Measurements from ENCODE around the gene TMEM222.
"Not testable (repeated sequence)": the region's sequence is repeated elsewhere in the genome, so short reads cannot be mapped to it uniquely, and the experiment has no call there.

The TMEM222 gene, protein sequence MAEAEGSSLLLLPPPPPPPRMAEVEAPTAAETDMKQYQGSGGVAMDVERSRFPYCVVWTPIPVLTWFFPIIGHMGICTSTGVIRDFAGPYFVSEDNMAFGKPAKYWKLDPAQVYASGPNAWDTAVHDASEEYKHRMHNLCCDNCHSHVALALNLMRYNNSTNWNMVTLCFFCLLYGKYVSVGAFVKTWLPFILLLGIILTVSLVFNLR

DNA sequence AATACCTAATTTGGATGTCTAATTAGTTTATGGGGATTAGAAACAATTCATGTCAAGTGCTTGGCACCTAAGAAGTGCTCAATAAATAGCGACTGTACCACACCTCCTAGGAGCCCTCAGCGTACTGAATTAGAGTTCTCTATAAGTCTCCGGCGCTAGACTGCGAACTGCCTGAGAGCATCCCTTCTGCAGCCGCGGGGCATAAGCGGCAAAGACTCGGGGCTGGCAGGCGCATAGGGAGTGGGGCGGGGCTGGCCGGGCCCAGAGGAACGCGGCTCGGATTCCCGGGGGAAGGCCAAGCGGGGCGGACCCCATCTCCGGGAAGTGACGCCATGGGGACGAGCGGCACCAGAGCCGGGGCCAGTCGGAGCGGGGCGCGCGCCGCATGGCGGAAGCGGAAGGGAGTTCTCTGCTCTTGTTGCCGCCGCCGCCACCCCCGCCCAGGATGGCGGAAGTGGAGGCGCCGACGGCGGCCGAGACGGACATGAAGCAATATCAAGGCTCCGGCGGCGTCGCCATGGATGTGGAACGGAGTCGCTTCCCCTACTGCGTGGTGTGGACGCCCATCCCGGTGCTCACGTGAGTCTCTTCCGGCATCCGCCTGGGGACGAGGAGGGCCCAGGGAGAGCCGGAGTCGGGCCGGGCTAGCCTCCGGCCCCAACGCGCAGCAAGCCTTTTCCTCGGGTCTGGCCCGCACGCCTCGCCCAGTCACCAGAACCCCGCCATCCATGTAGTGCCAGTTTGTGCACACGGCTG, at the start of gene TMEM222:
Gene TMEM222, plus strand, starts transcription at position 351 of the 756 bp plus-strand sequence. Its CDS starts 35 bp downstream, at position 386.
- peak; percentile 97 for DNase-seq
- peak; percentile 99 for ATAC-seq

DNA sequence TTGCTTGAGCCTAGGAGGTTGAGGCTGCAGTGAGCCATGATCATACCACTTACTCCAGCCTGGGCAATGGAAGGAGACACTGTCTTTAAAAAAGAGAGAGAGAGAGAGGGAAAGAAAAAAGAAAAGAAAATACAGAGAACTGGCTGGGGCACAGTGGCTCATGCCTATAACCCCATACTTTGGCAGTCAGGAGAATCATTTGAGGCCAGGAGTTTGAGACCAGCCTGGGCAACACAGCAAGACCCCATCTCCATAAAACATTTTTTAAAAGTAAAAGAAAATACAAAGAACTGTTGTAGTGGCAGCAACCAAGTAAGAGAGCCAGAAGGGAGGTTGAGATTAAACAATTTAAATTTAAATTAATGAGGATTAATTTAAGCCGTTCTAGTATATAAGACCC, 47.8 kb upstream of the TMEM222 start:
- no peak for ATAC-seq

DNA sequence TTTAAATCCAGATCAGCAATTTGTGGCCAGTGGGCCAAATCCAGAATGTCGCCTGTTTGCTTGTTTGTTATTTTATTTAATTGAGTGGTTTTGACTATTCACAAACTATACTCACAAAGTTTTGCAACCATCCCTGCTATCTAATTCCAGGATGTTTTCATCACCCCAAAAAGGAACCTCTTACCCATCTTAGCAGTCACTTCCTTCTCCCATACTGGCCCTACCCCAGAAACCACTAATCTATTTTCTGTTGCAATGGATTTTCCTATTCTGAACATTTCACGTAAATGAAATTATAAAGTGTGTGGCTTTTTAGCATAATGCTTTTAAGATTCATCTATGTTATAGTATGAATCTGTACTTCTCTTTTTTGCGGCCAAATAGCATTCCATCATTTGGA, 46.3 kb upstream of the TMEM222 start:
- DNase-seq (no peak), ATAC-seq (no peak)

More for the DNA sequence above, 47.8 kb upstream of the TMEM222 start:
- no peak for DNase-seq

DNA sequence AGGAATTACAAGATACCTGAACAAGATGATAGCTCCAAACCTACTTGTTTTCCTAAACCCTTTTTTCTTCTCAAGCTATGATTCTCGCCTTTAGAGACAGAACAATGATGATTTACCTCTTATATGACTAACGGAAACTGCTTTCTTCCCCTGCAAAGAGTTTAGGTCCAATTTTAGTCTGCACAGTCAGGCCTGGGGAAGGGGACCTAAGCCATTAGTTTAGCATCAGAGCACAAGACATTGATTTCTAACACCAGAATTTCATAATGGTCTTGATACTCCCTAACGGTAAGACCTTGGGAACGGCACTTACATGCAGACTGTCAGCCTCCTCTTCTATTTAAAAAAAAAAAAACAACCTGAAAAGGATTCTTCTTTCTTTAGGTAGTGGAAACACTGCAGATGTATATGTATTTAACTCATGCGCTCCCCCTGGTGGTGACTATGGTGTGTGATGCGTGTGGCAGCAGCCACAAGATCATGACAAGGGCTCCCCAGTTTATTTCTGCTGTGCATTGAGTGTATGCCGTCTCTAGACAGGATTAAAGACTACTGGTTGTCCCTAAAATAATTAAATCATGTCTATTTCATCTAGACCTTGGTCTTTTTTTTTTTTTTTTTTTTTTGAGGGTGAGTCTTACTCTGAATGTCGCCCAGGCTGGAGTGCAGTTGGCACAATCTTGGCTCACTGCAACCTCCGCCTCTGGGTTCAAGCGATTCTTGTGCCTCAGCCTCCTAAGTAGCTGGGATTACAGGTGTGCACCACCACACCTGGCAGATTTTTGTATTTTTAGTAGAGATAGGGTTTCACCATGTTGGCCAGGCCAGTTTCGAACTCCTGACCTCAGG, 37.3 kb upstream of the TMEM222 start:
- peak; percentile 92 for DNase-seq
- peak; percentile 78 for ATAC-seq

DNA sequence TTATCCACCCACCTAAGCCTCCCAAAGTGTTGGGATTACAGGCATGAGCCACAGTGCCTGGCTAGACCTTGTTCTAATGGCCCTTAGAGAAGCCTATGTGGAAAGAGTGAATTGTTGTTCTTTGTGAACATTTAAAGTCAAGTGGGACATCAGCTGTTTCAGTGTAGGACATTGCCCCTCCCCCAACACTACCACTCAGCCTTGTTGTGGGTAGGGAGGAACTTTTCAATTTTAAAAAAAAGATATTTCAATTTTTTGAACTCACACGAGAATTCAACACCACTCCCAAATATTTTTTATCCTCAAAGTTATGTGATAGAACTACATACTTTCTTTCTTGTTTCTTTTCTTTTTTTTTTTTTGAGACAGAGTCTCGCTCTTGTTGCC, 36.7 kb upstream of the TMEM222 start:
- ATAC-seq (no peak), DNase-seq (no peak)

DNA sequence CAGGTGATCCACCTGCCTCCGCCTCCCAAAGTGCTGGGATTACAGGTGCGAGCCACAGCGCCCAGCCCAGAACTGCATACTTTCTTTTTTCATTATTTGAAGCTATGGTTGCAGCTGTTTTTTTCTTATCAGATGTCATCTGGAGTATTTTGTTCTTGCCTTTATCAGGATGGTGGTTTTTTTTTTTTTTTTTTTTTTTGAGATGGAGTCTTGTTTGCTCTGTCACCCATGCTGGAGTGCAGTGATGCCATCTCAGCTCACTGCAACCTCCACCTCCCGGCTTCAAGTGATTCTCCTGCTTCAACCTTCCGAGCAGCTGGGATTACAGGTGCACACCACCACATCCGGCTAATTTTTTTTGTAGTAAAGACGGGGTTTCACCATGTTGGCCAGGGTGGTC, 36.1 kb upstream of the TMEM222 start:
- not testable (repeated sequence) for ATAC-seq, DNase-seq

DNA sequence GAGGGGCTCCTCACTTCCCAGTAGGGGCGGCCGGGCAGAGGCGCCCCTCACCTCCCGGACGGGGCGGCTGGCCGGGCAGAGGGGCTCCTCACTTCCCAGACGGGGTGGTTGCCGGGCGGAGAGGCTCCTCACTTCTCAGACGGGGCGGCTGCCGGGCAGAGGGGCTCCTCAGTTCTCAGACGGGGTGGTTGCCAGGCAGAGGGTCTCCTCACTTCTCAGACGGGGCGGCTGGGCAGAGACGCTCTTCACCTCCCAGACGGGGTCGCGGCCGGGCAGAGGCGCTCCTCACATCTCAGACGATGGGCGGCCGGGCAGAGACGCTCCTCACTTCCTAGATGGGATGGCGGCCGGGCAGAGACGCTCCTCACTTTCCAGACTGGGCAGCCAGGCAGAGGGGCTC, 32.8 kb upstream of the TMEM222 start:
- ATAC-seq, DNase-seq: not testable (repeated sequence)

DNA sequence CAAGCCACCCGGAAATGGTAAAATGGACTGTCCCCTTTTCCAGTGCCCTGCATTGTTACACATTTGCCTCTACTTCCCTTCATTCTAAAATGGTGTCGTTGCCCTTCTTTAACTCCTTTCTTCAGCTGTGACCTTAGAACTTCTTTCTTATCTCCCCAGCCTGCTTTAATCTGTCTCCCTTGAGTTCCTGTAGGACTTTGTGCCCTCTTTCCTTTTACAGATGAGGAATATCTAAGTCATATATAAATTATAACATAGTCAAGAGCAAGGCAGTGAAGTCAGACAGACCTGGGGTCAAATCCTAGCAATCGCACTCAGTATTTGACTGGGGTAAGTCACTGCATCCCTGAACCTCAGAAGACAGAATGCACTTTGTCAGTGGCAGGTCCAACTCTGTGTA, 31.4 kb upstream of the TMEM222 start:
- ATAC-seq (no peak), DNase-seq (no peak)

DNA sequence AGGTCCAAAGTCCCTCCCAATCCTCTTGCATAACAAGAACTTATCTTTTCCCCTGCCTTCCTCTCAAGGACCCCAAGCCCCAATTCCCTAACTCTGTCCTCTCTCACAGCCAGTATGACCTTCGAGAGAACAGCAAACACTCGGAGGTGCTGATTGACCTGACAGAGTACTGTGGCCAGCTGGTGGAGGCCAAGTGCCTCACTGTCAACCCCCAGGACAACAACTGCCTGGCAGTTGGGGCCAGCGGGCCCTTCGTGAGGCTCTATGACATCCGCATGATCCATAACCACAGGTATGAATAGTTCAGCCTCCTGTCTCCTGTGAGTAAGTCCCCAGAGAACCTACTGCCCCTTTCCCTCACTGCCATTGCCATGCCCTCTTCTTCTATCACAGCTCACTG, 29.9 kb upstream of the TMEM222 start:
- DNase-seq (no peak), ATAC-seq (no peak)

DNA sequence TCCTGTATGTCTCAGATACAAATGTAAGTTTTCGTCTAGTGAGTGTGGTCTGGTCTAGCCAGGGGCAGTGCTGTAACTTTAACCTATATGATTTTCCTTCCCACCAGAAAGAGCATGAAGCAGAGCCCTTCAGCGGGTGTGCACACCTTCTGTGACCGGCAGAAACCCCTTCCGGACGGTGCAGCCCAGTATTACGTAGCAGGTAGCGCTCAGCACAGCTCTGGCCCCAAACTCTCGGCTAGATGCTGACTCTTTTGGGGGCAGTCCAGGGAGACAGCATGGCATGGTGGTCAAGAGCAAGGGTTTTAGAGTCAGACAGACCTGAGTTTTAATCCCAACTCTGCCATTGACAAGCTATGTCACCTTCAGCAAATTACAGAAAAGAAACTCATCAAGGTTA, 28.0 kb upstream of the TMEM222 start:
- DNase-seq (no peak), ATAC-seq (no peak)

DNA sequence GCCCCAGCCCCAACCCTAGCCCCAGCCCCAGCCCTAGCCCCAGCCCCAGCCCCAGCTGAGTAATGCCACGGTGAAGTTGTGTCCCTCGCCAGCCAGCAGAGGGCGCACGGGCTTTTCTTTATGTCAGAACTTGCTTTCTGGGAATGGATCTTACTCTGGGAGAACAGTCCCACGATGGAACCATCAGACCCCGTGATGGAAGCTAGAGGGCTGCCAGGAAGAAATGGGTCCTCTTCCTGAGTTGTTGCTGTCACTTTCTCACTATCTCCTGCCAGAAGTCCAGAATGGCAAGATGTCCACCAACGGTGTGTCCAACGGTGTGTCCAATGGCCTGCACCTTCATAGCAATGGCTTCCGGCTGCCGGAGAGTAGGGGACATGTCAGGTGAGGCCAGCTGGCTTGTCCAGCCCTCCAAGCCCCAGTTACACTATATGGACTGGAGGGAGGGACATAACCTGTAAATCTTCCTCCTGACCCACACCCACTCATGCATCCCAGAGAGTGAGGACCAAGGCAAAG, 25.1 kb upstream of the TMEM222 start:
- DNase-seq (peak; percentile 80), ATAC-seq (peak; percentile 62)

DNA sequence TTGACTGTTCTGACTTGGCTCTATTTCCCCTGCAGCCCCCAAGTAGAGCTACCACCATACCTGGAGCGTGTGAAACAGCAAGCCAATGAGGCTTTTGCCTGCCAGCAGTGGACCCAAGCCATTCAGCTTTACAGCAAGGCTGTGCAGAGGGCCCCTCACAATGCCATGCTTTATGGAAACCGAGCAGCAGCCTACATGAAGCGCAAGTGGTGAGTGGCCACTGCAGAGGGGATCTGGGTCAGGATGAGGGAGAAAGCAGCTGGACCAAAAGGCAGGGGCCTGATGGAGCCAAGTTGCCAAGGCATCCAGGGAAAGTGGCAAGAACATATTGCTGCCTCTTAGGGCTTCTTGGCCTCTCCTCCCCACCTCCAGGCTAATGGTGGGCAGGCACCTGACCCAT, 24.1 kb upstream of the TMEM222 start:
- DNase-seq (no peak), ATAC-seq (no peak)

DNA sequence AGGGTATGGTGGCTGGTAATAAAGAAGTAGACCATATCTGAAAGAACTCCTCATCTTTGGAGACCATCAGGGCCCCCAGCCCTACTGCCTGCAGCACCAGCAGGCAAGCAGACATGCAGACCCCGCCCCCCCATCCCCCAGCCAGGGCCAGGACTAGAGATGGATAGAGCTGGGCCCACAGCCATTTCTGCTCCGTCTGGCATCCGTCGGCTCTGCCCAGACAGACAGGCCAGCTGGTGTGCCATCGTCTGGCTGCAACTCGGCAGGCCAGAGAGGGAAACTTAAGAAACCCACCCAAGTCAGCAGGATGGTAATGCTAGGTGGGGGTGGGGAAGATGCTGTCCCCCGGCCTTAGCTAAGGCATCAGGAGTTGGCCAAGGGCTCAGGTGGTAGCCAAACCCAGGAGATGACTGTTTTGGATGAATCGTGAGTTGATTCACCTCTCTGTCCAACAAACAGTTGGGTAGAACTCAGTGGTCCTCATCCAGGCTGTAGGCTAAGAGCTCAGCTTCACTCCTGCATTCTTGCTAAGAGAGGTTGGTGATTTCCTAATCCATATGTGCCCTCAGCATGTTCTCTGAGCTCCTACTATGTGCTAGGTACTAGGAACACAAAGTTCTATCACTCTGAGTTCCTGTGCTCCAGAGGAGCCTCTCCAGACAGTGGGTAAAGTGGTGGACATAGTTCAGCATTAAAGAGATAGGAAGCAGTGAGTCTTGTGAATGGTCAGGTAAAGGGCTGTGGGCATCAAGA, 23.2 kb upstream of the TMEM222 start:
- DNase-seq (no peak), ATAC-seq (no peak)

DNA sequence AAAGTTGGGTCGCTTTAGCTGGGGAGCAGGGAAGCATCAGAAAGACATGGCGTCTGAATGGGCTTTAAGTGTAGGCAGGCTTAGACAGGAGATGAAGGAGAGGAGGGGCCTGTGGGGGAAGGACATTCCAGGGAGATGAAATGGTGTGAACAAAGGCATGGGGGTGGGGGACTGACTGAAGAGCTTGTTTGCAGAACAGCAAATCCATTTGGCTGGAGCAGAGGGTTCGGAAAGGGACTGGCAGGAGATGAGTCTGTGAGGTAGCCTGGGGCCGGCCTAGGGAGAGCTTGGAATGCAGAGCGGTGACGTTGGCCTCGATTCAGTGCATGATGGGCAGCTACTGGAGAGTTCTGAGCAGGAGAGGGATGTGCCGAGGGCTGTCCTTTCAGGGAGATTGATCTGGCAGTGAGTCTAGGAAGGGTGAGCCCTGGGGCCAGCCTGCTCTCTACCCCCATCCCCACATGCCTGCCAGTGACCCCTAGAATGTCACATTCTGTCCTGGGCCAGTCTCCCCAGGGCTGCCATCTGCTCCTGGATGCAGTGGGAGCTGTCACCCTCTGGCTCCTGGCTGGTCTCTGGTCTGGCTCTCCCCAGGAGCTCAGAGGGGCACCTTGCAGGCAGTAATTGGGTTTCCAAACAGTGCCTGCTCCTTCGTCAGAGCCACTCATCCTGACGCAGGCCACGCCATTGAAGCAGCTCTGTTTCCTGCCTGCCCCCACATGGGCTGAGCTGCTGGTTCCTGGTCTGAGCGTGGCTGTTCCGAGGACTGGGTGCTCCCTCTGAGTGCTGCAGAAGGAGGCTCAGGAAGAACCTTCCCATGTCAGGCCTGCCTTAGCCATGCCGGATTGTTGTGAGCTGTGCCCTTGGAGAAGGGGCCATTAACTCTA, 22.3 kb upstream of the TMEM222 start:
- no peak for DNase-seq
- ATAC-seq, result no peak

DNA sequence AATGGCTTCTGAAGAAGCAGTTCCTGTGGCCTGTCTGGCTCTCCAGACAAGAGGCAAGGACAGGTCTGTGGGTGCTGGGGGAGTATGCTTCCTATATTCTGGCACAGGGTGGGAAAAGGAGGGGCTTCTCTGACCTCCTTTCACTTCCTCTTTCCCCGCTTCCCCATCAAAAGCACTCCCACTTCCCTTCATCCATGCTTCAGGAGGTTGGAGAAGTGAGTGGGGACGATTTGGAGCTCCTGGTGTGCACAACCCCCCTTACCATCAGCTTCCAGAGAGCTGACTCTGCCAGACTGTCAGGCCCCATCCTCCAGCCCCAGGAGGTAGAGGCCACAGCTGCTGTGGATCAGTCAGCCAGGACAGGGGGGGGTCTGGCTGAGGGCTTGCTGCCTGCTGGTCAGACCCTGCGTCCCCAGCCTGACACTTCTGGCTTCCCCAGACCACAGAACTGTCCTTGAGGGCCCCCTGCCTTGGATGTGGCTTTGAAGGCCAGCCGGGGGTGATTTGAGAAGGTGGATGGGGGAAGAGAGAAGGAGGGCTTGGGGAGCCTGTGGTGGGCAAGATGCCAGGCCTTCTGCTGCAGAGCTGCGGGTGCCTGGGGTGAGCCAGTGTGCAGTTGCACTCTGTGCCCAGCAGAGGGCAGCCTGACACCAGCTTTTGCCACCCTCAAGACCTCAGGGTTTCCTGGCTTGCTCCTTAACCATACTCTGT, 21.5 kb upstream of the TMEM222 start:
- DNase-seq (peak; percentile 77), ATAC-seq (peak; percentile 88)

DNA sequence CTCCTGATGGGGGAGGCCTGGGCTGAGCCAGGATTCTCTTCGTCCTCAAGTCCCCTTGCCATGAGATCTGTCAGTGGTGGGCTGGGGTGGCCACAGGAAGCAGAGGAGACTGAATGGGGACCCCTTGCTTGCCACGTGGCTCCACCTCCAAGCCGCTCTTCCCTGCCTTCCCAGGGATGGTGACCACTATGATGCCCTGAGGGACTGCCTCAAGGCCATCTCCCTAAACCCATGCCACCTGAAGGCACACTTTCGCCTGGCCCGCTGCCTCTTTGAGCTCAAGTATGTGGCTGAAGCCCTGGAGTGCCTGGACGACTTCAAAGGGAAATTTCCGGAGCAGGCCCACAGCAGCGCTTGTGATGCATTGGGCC, 20.9 kb upstream of the TMEM222 start:
- DNase-seq (no peak), ATAC-seq (no peak)

DNA sequence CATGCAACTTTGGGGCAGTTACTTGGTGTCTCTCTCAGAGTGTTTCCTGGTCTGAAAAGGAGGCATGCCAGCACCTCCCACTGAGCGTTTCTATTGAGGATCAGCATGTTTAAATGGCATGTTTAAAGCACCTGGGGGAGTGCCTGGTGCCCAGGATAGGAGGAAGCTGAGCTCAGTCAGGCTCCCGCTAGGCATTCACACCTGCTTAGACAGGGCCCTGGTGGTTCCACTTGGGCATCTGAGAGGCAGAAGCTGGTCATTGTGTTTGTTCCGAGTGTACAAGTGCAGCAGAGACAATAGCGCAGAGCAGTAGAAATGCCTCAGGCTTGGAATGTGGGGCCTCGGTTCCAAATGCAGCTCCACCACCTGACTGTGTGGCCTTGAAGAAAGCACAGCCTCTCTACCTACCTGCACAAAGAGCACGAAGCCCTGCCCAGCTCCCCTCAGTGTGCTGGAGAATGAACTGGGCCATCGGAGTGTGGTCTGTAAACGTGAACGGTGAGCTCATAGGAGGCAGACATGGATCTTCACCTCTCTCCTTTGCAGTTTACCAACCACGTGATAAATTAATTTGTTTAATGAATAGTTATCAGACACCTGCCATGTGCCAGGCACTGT, 20.3 kb upstream of the TMEM222 start:
- DNase-seq (no peak), ATAC-seq (no peak)

DNA sequence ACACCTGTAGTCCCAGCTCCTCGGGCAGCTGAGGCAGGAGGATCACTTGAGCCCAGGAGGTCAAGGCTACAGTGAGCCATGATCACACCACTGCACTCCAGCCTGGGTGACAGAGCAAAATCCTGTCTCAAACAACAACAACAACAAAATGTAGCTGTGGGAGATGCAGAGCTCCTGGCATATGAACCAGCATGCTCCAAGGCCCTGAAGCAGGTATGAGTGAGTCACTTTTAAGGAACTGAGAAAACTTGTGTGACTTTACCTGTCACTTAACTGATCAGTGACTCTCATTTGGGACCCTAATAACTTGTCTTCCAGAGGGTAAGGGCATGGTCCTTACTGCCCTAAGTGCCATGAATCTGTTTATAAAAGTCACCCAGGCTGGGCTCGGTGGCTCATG, 19.4 kb upstream of the TMEM222 start:
- DNase-seq (no peak), ATAC-seq (no peak)

DNA sequence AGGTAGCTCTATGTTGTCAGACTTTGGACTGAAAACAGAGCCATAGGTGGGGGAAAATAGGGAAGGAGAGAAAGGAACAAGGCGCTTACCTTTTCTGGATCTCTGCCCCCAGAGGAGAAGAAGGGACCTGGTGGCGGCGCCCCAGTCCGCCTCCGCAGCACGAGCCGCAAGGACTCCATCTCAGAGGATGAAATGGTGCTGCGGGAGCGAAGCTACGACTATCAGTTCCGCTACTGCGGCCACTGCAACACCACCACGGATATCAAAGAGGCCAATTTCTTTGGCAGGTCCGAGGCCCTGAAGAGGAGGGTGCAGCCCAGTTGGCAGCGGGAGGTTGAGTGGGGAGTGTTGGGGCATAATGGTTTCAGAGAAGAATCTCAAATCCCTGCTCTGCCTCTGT, 18.5 kb upstream of the TMEM222 start:
- ATAC-seq, result no peak
- DNase-seq, result no peak

DNA sequence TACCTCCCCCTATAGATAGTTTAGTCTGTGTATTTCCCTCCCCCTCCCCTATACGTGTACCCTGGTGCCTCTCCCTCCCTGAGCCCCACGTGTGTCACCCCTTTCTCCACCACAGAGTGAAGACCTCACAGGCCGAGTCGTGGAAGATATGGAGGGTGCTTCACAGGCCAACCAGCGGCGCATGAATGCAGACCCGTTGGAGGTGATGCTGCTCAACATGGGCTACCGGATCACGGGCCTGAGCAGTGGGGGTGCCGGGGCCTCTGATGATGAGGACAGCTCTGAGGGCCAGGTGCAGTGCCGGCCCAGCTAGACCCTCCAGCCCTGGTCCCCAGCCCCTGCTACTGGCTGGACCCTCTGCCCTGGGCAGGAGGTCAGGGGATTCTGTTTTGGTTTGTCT, 15.9 kb upstream of the TMEM222 start:
- ATAC-seq, result no peak

More for the DNA sequence above, 15.9 kb upstream of the TMEM222 start:
- no peak for DNase-seq
